ENCODE data around the gene KCNN3.
A peak's percentile ranks its signal among the peaks of the same experiment; 100 is the strongest.

Gene KCNN3

GRCh38 chr1:154838461-154838860 lies 31.6 kb downstream of the KCNN3 start:
- DNase-seq: no peak
- Histone ChIP-seq H3K36me3 (replicated peaks; ENCODE audit: insufficient read depth, low read length) (no peaks in the 10 kb centered on the region), H3K27me3 (replicated peaks; ENCODE audit: insufficient read depth, low read length) (no peaks in the 10 kb centered on the region), H3K4me2 (ENCODE audit: low read depth, low read length) (peak overlapping the region; percentile 55), H3K27ac (ENCODE audit: low read length) (peak overlapping the region; percentile 88), H3K9ac (ENCODE audit: low read length) (peak overlapping the region; percentile 42; the same call in 1 of the 2 replicates), H3K79me2 (ENCODE audit: low read length) (peaks cover 74% of the 10 kb centered on the region), H3F3A (ENCODE audit: insufficient read depth, low read length) (peaks cover 15% of the 10 kb centered on the region), H3K9me3 (replicated peaks; ENCODE audit: insufficient read depth, low read length) (no peaks in the 10 kb centered on the region), H3K4me1 (ENCODE audit: low read length) (peaks cover 43% of the 10 kb centered on the region), H3K9me2 (replicated peaks; ENCODE audit: insufficient read depth, low read length) (no peaks in the 10 kb centered on the region), H2AFZ (ENCODE audit: low read length) (0 out of 2 replicates have a peak overlapping the region, but pooled peaks have one; percentile 51), H4K20me1 (ENCODE audit: insufficient read depth, low read length) (no peaks in the 10 kb centered on the region), H3K4me3 (ENCODE audit: low read length) (no peak overlapping the region)
- TF ChIP-seq EZH2 (optimal IDR thresholded peaks at IDR 0.05; ENCODE audit: low read depth, low read length) (no peak), CTCF (IDR thresholded peaks at IDR 0.05; ENCODE audit: low read length) (no peak), EZH2phosphoT487 (IDR thresholded peaks at IDR 0.05; ENCODE audit: low read length) (no peak)

GRCh38 chr1:154837672-154838171 lies 32.4 kb downstream of the KCNN3 start:
- Histone ChIP-seq H3K79me2 (ENCODE audit: low read length) (peaks cover 72% of the 10 kb centered on the region), H3K27me3 (replicated peaks; ENCODE audit: insufficient read depth, low read length) (no peaks in the 10 kb centered on the region), H3F3A (ENCODE audit: insufficient read depth, low read length) (peaks cover 15% of the 10 kb centered on the region), H3K36me3 (replicated peaks; ENCODE audit: insufficient read depth, low read length) (no peaks in the 10 kb centered on the region), H3K9ac (ENCODE audit: low read length) (peak overlapping the region; percentile 42; the same call in 1 of the 2 replicates), H3K9me3 (replicated peaks; ENCODE audit: insufficient read depth, low read length) (no peaks in the 10 kb centered on the region), H3K4me2 (ENCODE audit: low read depth, low read length) (peak overlapping the region; percentile 55), H2AFZ (ENCODE audit: low read length) (peak overlapping the region; percentile 51), H4K20me1 (ENCODE audit: insufficient read depth, low read length) (no peaks in the 10 kb centered on the region), H3K9me2 (replicated peaks; ENCODE audit: insufficient read depth, low read length) (no peaks in the 10 kb centered on the region), H3K4me1 (ENCODE audit: low read length) (peaks cover 46% of the 10 kb centered on the region), H3K27ac (ENCODE audit: low read length) (peak overlapping the region; percentile 88), H3K4me3 (ENCODE audit: low read length) (no peak overlapping the region)
- TF ChIP-seq EZH2 (optimal IDR thresholded peaks at IDR 0.05; ENCODE audit: low read depth, low read length): no peak
- TF ChIP-seq CTCF (IDR thresholded peaks at IDR 0.05; ENCODE audit: low read length): no peak
- TF ChIP-seq EZH2phosphoT487 (IDR thresholded peaks at IDR 0.05; ENCODE audit: low read length): no peak
- peak; percentile 100 for DNase-seq

- H3K9ac ChIP-seq (ENCODE audit: low read length): peak overlapping the region; percentile 30; the same call in 1 of the 2 replicates
- no peaks in the 10 kb centered on the region for H3K9me2 ChIP-seq (replicated peaks; ENCODE audit: insufficient read depth, low read length)
- TF ChIP-seq EZH2phosphoT487 (IDR thresholded peaks at IDR 0.05; ENCODE audit: low read length): no peak
- no peak for TF ChIP-seq CTCF (IDR thresholded peaks at IDR 0.05; ENCODE audit: low read length)
- TF ChIP-seq EZH2 (optimal IDR thresholded peaks at IDR 0.05; ENCODE audit: low read depth, low read length): no peak
- H3K27me3 ChIP-seq (replicated peaks; ENCODE audit: insufficient read depth, low read length): no peaks in the 10 kb centered on the region
- no peaks in the 10 kb centered on the region for H3K36me3 ChIP-seq (replicated peaks; ENCODE audit: insufficient read depth, low read length)
- H3K4me3 ChIP-seq (ENCODE audit: low read length): no peak overlapping the region
- peak overlapping the region; percentile 88 for H3K27ac ChIP-seq (ENCODE audit: low read length)
- no peaks in the 10 kb centered on the region for H4K20me1 ChIP-seq (ENCODE audit: insufficient read depth, low read length)
- H3K4me1 ChIP-seq (ENCODE audit: low read length): peaks cover 49% of the 10 kb centered on the region
- H3F3A ChIP-seq (ENCODE audit: insufficient read depth, low read length): peaks cover 15% of the 10 kb centered on the region
- peak overlapping the region; percentile 2; the same call in 1 of the 2 replicates for H2AFZ ChIP-seq (ENCODE audit: low read length)
- DNase-seq: no peak
- H3K9me3 ChIP-seq (replicated peaks; ENCODE audit: insufficient read depth, low read length): no peaks in the 10 kb centered on the region
- H3K79me2 ChIP-seq (ENCODE audit: low read length): peaks cover 76% of the 10 kb centered on the region
- peak overlapping the region; percentile 55; the same call in 1 of the 2 replicates for H3K4me2 ChIP-seq (ENCODE audit: low read depth, low read length)
These were observed 32.9 kb downstream of the KCNN3 start for GRCh38 chr1:154837034-154837671.
